WTC11 (cell line): ENCODE data around the gene ADORA1. TPM values are rescaled to one million over a fixed set of nuclear protein-coding genes. Genes with fewer than 3 reads are reported as not detected.

Experiments used
- ATAC-seq: fragments of 200-7000 bp; cut with Tn5 transposase; 2 replicates; pipeline ENCODE4 v1.10.0; 2021; ENCODE audit warnings: mild to moderate bottlenecking, moderate library complexity
- CTCF ChIA-PET: fragments of 300-600 bp; sonication (Branson Sonifier 250); formaldehyde crosslinking; loops from one replicate; lab custom pipeline; 2021; ENCODE audit warnings: antibody characterized with exemption; lab: Charles Lee
- POLR2A ChIA-PET: fragments of 350-600 bp; sonication (Branson Sonifier 250); formaldehyde crosslinking; loops from one replicate; lab custom pipeline; 2021; ENCODE audit warnings: antibody characterized with exemption; lab: Charles Lee
- DNase-seq: peaks from one replicate; pipeline ENCODE4 v3.0.0; 2021; ENCODE audit warnings: low spot score
- H3K27ac Mint-ChIP-seq: 2 replicates; pipeline ENCODE4 v1.8.0; 2021; ENCODE audit warnings: mixed read lengths
- H3K27me3 Mint-ChIP-seq: 2 replicates; pipeline ENCODE4 v1.8.0; 2021; ENCODE audit warnings: low read depth, mild to moderate bottlenecking, moderate library complexity, mixed read lengths
- H3K36me3 Mint-ChIP-seq: 2 replicates; pipeline ENCODE4 v1.8.0; 2021; ENCODE audit warnings: mixed read lengths
- H3K4me1 Mint-ChIP-seq: 2 replicates; pipeline ENCODE4 v1.8.0; 2022; ENCODE audit warnings: mixed read lengths
- H3K4me3 Mint-ChIP-seq: 2 replicates; pipeline ENCODE4 v1.8.0; 2021; ENCODE audit warnings: mild to moderate bottlenecking, moderate library complexity, mixed read lengths
- H3K9me3 Mint-ChIP-seq: 2 replicates; pipeline ENCODE4 v1.8.0; 2021; ENCODE audit warnings: mixed read lengths
- ATF6 ChIP-seq: sonication (generic); formaldehyde crosslinking; IDR thresholded peaks from 2 replicates; pipeline ENCODE4 v1.8.1; 2023; ENCODE audit warnings: mild to moderate bottlenecking, missing genetic modification reagents
- HMGA2 ChIP-seq: fragments of 250-450 bp; sonication (Bioruptor Pico); IDR thresholded peaks from 2 replicates; pipeline ENCODE4 v1.4.0; 2021; ENCODE audit warnings: mild to moderate bottlenecking, moderate library complexity
- IRF1 ChIP-seq: sonication (generic); formaldehyde crosslinking; IDR thresholded peaks from 2 replicates; pipeline ENCODE4 v1.8.0; 2023; ENCODE audit warnings: missing genetic modification reagents
- MAX ChIP-seq: sonication (generic); formaldehyde crosslinking; IDR thresholded peaks from 2 replicates; pipeline ENCODE4 v1.8.0; 2022; ENCODE audit warnings: mild to moderate bottlenecking, missing genetic modification reagents
- PRDM15 ChIP-seq: sonication (generic); formaldehyde crosslinking; IDR thresholded peaks from 2 replicates; pipeline ENCODE4 v1.8.0; 2022; ENCODE audit warnings: missing genetic modification reagents
- ZNF121 ChIP-seq: sonication (generic); formaldehyde crosslinking; IDR thresholded peaks from 2 replicates; pipeline ENCODE4 v1.8.0; 2023; ENCODE audit warnings: missing genetic modification reagents
- ZNF425 ChIP-seq: fragments of 250-450 bp; sonication (Bioruptor Pico); conservative IDR thresholded peaks from 2 replicates; pipeline ENCODE4 v1.9.0; 2021; ENCODE audit warnings: mild to moderate bottlenecking
- total RNA-seq: library from RNA; stranded (reverse); gene quantifications from 3 replicates; pipeline ENCODE4 v1.2.3, GENCODE V29; 2021

The ADORA1 gene
- total RNA-seq, 1 experiment from 2014 or later = 1.8 TPM

GRCh38 chr1:203170625-203171330 is 43.3 kb downstream of the ADORA1 start (continued):
- no peak for TF ChIP-seq ATF6 (CRISPR knock-in tag)
- no peak for TF ChIP-seq HMGA2 (CRISPR knock-in tag)
- no peak for TF ChIP-seq MAX (CRISPR knock-in tag)
- TF ChIP-seq IRF1 (CRISPR knock-in tag) = no peak
- TF ChIP-seq PRDM15 (CRISPR knock-in tag) = no peak
- TF ChIP-seq ZNF121 (CRISPR knock-in tag) = no peak

GRCh38 chr1:203171341-203172183 is 44.0 kb downstream of the ADORA1 start:
- Mint-ChIP-seq H3K4me3 (no peak overlapping the region), H3K27me3 (no peaks in the 10 kb centered on the region), H3K27ac (no peak overlapping the region)

More at GRCh38 chr1:203171341-203172183, 44.0 kb downstream of the ADORA1 start:
- ATAC-seq (no peak), DNase-seq (no peak)
- no peaks in the 10 kb centered on the region for H3K9me3 Mint-ChIP-seq
- CTCF ChIA-PET = interaction anchor here (0.6 to 7.1 kb wide), 39 partner anchors 8 to 136 kb away, joined by 3 to 110 read pairs (median 8); partner anchors contain the start of genes ADORA1, BTG2, CHI3L1 and MYOG
- POLR2A ChIA-PET = interaction anchor here (1.1 to 1.9 kb wide), 2 partner anchors 44 to 54 kb away, joined by 4 to 6 read pairs; partner anchors contain the start of gene ADORA1
- peaks cover 13% of the 10 kb centered on the region for H3K4me1 Mint-ChIP-seq
- TF ChIP-seq ZNF425 (CRISPR knock-in tag) = no peak
- H3K36me3 Mint-ChIP-seq = no peaks in the 10 kb centered on the region
